ENCODE measurements around the gene CFAP210.
"Not testable (repeated sequence)": the region's sequence is repeated elsewhere in the genome, so short reads cannot be mapped to it uniquely, and the experiment has no call there.

Gene CFAP210

DNA sequence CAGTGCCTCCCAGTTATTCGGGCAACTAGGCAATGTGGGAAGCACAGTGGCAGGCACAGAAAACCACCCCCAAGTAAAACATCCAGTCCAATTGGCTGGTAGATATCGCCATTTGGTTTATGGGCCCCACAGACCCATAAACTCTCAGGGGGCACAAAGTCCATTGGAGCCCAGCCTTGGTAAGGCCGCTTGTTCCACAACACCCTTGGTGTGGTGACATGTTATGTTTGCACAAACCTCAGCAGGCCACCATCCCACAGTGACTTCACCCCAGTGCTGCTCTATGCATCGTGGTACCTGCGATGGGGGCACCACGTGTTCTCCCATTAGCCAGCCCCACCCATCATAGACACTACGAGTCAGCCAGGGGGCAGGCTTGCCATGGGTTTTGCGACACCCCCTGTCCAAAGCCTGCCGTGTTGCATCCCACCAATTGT, 18.6 kb upstream of the CFAP210 start:
- no peak for DNase-seq

DNA sequence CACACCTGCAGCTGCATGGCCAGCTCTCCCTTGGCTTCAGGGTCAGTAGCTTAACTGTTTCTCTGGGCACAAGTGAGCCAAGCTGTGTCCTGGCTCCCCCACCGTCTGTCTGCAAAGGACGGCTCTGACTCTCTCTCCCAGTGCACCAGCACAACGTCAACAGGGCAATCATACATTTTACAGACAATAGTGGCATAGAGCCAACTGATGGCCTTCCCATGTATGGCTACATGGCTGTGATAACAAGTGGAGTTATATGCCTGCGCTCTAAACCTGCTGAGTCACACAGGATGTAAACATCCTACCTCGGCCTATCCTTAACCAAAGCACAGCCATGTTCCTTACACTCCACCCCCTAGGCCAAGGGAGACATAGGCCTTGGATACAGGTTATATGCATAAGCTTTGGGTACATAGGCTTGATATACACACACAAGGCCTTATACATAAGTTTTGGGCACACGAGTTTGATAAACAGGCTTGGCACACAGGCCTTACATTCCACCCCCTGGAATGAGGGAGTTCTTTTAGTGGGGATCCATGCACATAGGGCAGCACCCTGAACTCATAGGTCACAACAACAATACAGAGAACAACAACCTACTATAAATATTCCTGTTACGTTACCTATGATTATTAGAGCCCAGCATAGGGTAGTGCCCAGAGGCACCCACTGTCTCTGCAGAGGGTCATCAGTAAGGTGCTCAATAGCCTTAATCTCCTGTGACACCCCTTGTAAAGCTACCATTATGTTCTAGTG, 17.7 kb upstream of the CFAP210 start:
- no peak for DNase-seq

DNA sequence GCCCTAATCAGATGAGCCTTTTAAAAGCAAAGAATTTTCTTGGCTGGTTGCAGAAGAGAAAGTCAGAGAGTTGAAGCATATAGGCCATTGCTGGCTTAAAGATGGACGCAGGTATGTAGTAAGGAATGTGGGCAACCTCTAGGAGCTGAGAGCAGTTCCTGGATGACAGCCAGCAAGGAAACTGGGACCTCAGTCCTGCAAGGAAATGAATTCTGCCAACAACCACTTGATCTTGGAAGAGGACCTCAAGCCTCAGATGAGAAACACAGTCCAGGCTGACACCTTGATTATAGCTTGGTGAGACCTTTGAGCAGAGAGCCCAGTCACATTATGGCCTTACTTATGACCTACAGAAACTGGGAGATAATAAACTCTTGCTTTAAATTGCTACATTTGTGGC, 15.8 kb upstream of the CFAP210 start:
- DNase-seq = no peak

- DNase-seq = no peak
Observed at GRCh38 chr2:169709331-169709730, 15.1 kb upstream of the CFAP210 start.

DNA sequence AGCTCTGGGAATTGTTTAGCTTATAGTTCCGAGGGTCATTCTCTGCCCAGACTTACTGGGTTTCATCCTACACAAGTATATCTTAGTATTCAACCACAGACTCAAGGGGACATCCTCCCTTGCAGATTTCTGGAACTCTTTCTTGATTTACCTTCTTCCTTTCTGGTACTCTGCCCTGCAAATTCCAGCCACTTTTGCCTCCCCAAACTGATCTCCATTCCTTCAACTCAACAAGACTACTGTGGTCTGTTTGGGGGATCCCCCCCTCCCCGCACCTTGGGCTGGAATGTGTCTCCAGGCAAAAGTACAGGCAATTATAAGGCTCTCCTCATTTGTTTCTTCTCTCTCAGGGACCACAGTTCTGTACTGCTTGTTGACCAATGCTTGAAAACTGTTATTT, 13.4 kb upstream of the CFAP210 start:
- no peak for DNase-seq

DNA sequence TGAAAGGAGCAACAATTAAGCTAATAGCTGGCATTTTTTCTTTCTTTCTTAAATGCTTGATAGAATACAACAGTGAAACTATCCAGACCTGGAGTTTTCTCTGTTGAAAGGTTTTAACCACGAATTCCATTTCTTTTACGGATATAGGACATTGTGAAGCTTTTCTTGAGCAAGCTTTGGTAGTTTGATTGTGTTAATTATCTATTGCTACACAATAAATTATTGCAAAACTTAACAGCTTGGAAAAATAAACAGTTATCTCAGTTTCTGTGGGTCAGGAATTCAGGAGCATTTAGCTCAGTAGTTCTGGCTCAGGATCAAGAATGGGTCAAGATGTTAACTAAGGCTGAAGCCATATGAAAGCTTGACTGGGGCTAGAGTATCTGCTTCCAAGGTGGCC, 11.7 kb upstream of the CFAP210 start:
- DNase-seq = no peak

DNA sequence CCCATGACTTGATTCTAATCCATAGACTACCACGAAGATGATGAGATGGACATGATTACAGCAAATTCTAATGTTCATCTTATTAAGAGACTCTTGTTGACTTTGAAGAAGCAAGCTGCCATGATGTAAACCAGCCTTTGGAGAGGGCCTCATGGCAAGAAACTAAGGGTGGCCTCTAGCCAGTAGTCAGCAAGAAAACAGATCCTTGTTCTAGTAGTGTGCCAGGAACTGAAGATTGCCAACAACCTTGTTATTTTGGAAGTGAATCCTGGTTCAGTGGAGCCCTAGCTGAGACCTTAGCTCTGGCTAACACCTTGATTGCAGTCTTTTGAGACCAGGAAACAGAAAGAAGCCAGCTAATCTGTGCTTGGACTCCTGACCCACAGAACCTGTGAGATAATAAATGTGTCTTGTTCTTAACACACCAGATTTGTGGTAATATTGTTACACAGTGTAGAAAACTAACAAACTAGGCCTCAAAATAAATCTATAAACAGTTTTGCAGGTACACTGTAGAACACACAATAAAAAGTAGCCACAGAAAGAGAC, 10.0 kb upstream of the CFAP210 start:
- no peak for DNase-seq

- no peak for DNase-seq
Observed at GRCh38 chr2:169702996-169703395, 8.8 kb upstream of the CFAP210 start.

- DNase-seq = not testable (repeated sequence)
Observed at GRCh38 chr2:169699173-169699572, 5.0 kb upstream of the CFAP210 start.

DNA sequence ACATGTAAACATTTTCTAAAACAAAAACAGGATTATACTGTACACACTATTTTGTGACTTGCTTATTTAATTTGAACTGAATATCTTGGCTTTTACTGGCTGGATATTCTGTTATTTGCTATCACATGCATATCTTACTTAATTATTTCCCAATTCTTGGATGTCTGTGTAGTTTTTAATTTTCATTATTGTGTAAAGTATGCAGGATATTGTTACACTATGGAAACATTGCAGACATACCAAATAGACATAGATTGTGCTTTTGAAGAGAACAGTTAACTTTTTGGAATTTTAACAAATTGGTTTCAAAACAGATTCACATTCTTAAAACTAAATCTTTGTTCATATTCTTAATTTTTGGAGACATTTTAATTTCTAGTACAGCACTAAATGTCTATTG, 2.2 kb upstream of the CFAP210 start:
- DNase-seq = no peak

DNA sequence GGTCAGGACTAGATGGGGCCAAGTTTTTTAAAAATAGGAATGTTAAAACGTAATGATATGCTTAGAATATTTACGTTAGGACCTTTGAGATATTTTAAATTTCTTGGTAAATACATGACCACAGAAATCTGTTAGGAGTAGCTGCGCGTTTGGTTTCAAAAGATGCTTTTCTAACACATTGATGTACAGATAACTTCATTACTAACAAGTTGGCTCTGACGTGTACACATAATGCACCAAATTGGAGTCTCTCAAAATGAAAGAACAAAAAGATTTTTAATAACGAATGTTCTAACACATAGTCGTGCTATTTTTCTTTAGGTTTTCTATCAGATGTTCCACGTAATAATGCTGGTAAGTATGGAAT, 672 bp upstream of the CFAP210 start:
- DNase-seq = no peak

- DNase-seq = no peak
Observed at GRCh38 chr2:169693360-169693759, 845 bp downstream of the CFAP210 start.

DNA sequence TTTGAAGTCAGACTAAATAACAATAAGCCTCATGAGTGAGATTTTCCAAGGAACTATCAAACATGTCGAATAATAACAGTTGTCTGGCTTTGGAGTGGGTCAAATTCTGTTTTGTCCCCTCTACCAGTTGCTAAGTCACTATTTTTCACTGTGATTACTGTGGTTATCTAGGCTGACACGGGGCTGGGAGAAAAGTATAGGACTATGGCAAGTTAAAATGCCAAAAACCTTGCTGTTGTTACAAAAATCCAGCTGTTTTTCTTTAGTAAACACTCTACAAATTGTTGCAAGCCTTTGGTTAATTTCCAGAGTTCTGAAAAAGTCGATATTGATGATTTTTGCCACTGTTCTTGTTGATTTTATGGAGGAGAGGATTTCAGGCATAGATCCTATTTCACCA, 1.5 kb downstream of the CFAP210 start:
- no peak for DNase-seq

DNA sequence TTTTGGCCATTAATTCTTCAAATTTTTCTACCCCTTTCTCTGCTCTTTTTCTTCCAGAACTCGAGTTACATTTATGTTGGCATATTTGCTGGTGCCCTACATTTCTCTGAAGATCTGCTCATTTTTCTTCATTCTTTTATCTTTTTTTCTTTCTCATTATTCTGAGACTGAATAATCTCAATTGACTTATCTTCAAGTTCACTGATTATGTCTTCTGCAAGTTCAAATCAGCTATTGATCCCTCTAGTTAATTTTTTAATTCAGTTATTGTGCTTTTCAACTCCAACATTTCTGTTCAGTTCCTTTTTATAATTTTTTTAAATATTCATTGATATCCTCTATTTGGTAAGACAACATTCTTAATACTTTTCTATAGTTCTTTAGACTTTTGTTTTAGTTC, 3.2 kb downstream of the CFAP210 start:
- no peak for DNase-seq

DNA sequence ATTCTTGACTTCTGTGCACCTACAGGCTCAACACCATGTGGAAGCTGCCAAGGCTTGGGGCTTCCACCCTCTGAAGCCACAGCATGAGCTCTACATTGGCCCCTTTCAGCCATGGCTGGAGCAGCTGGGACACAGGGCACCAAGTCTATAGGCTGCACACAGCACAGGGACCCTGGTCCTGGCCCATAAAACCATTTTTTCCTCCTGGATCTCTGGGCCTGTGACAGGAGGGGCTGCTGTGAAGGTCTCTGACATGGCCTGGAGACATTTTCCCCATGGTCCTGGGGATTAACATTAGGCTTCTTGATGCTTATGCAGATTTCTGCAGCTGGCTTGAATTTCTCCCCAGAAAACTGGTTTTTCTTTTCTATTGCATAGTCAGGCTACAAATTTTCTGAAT, 6.3 kb downstream of the CFAP210 start:
- not testable (repeated sequence) for DNase-seq

GRCh38 chr2:169686825-169687224, 7.4 kb downstream of the CFAP210 start:
- DNase-seq = not testable (repeated sequence)

GRCh38 chr2:169684712-169685111, 9.5 kb downstream of the CFAP210 start:
- DNase-seq = not testable (repeated sequence)

DNA sequence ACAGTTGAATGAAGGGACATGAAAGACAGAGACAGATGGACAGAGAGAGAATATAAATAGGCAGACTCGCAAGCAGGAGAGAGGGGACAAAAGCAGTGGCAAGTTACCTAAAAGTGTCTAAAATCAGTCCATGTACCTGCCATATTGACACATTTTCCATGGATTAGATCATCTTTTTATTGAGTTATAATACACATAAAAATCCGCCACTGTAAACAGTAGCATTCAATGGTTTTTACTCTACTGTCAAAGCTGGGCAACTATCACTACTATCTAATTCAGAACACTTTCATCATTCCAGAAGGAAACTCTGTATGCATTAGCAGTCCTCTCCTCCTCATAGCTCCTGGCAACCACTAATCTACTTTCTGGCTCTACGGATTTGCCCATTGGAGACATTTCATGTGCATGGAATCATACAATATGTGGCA, 10.1 kb downstream of the CFAP210 start:
- no peak for DNase-seq

DNA sequence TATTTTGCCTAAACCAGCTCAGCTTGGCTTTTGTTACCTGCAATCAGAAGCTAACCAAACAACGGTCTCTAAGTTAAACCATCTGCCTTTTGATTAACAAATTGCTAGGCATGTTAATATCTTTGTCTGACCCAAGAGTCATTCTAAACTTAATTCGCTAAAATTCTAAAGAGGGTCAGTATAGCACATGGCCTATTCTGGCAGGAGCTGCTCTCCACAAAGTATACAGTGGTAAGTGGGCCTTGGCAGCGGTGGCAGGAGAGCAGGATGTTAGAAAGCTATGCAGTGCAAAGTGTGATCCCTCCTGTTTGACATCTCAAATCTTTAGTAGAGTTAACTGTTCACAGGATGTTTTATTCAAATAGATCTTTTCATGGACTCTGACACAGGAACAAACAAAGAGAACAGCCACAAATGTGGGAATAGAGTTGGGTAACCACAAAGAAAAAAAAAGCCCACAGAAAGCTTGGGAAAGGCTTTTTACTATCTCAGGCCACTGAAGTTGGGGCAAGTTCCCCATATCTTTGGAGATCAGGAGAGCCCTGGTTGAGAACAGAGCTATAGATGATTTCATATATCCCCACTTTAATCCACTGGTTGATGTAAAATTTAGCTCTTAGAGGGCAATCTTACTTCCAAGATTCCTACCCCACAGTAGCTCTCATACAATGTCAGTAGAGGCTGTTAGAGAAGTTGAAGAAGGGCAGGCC, 10.6 kb downstream of the CFAP210 start:
- no peak for DNase-seq

GRCh38 chr2:169683054-169683424, 11.2 kb downstream of the CFAP210 start:
- DNase-seq = no peak

DNA sequence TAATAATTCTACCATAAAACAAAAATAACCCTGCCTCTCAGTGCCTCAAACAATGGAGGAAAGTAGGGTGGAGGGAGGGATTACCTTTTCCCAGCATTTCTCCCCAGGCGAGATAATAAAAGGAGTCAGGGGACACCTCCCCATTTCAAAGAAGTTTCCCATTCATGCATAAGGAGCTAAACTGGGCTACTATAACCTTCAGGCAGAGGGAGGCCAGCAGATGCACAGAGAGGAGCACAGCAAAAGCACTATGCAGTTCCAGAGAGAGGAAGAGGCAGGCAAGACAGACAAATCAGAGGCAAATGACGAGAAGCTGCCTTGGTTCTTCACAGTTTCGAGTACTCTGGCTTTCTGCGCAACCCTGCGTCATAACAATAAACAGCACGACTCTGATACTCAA, 17.4 kb downstream of the CFAP210 start:
- DNase-seq = no peak

- DNase-seq = no peak
Observed at GRCh38 chr2:169676357-169676756, 17.8 kb downstream of the CFAP210 start.

DNA sequence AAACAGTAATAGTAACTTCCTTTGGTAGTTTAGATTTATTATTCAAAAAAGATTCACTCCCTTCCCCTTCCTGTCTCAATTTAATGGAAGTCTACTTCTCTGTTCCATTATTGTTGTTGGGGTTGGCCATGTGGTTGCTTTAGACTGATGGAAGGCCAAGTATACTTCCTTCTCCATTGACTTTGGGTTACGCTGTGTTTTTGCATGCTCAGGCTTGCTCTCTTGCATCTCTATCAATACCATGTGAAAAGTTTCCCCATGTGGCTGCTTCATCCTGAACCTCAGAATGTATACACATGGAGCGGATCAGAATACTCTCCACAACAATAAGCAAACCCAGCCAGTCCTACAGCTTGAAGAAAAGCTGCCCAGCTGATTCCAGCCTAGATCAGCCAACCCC, 20.3 kb downstream of the CFAP210 start:
- no peak for DNase-seq

DNA sequence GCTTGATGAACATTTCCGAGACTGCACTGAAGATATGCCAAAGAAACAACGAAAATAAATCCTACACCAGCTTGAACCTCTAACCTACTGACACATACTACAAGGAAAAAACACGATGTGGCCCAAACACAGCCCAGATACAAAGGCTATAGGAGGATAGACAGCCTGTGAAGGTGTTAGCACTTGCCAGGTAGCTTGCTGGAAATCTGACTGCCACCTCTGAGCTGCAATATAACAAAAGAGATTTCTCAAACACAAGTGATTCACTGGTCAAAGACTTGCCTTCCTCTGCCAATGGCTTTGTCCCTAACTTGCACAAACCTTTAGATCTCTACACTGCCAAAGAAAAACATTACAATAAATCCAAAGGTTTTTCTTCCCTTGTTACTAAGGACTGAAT, 21.1 kb downstream of the CFAP210 start:
- no peak for DNase-seq

All from islet precursor cell (in vitro differentiated cells).